Muscle of leg (tissue), 11 donors: ENCODE data around the gene ALPK3. TPM values are rescaled to one million over a fixed set of nuclear protein-coding genes. Genes with fewer than 3 reads are reported as not detected.

Source experiments
- DNase-seq: peaks from one replicate; pipeline ENCODE4 v3.0.0; 2013
- H3K27ac ChIP-seq: one replicate; pipeline ENCODE4 v1.5.1; 2013; ENCODE audit warnings: mild to moderate bottlenecking, low read length, control low read depth
- H3K27me3 ChIP-seq: one replicate; pipeline ENCODE4 v1.6.1; 2013; ENCODE audit warnings: low read length; ENCODE audit not compliant: control insufficient read depth, insufficient read depth
- H3K36me3 ChIP-seq: one replicate; pipeline ENCODE4 v1.6.1; 2013; ENCODE audit warnings: low read length; ENCODE audit not compliant: control insufficient read depth, insufficient read depth
- H3K4me1 ChIP-seq: one replicate; pipeline ENCODE4 v1.6.1; 2013; ENCODE audit warnings: low read length; ENCODE audit not compliant: control insufficient read depth, insufficient read depth
- H3K4me3 ChIP-seq: one replicate; pipeline ENCODE4 v1.5.1; 2013; ENCODE audit warnings: low read length, control low read depth
- H3K9me3 ChIP-seq: replicated peaks from 2 replicates; pipeline ENCODE4 v1.6.1; 2013; ENCODE audit warnings: low read depth, low read length; ENCODE audit not compliant: control insufficient read depth
- WGBS: methylation state at CpG from one replicate; pipeline ENCODE4 v1.1.5; 2013; ENCODE audit warnings: missing lambda C conversion rate; ENCODE audit not compliant: insufficient coverage; 5-methylcytosine and 5-hydroxymethylcytosine counted together
- polyA plus RNA-seq, 8 donors: library from polyadenylated mRNA; unstranded; fragments of 120-200 nt; gene quantifications; one replicate each; pipeline versions ENCODE4 v1.2.1 to v1.2.3, GENCODE V29; 2013; ENCODE audit warnings: inconsistent platforms in 1 of 8, low replicate concordance in 1 of 8; ENCODE audit not compliant: insufficient read length in 8 of 8, insufficient read depth in 1 of 8
- total RNA-seq: library from RNA; stranded (reverse); fragments of 120-200 nt; gene quantifications from one replicate; pipeline ENCODE4 v1.2.4, GENCODE V29; 2013

ALPK3 gene
- total and polyA plus RNA-seq, 9 donors = 35.9 to 106 (median 69.5) TPM

DNA sequence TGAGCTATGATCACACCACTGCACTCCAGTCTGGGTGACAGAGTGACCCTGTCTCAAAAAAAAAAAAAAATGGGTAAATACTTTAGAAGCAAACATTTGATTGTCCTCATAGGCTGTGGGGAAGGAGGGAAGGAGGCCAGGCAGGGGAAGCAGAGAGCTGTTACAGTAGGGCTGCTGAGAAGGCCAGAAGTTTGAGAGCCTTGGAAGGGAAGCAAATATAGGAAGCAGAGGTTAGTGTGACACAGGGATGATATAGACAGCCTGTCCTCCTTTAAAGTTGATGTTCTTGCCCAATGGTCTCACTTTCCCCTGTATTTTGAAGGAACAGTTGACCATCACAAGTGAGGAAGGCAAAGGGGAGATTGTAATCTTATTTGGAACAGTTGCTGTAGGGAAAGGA lies 5.3 kb upstream of the ALPK3 start:
- H3K27ac ChIP-seq = no peak overlapping the region
- H3K27me3 ChIP-seq = no peaks in the 10 kb centered on the region
- no peak for DNase-seq
- peaks cover 8% of the 10 kb centered on the region for H3K36me3 ChIP-seq
- peaks cover 22% of the 10 kb centered on the region for H3K4me1 ChIP-seq
- no peak overlapping the region for H3K4me3 ChIP-seq
- no peaks in the 10 kb centered on the region for H3K9me3 ChIP-seq

DNA sequence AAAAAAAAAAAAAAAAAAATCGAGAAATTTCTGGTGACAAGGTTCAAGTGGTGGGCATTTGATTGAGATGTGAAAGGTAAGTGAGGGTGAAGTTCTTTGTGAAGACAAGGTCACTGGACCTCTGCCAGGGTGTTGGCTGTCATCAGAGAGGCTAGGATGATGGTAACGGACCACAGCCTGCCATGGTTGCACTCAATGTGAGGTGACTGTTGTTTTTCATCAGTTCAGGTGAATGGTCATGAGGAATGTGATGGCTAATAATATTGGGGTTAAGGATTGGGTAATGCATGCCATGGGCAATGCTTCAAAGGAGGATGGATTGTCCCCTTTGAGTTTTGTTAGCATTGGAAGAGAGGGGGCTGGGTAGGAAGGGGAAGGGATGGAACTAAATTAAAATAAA lies 4.3 kb upstream of the ALPK3 start:
- H3K4me3 ChIP-seq = no peak overlapping the region
- DNase-seq = no peak
- peaks cover 8% of the 10 kb centered on the region for H3K36me3 ChIP-seq
- H3K9me3 ChIP-seq = no peaks in the 10 kb centered on the region
- H3K4me1 ChIP-seq = peaks cover 29% of the 10 kb centered on the region
- peaks cover 2% of the 10 kb centered on the region for H3K27me3 ChIP-seq
- no peak overlapping the region for H3K27ac ChIP-seq
- 100% methylated on average over 2 of the region's 2 CpGs for WGBS

DNA sequence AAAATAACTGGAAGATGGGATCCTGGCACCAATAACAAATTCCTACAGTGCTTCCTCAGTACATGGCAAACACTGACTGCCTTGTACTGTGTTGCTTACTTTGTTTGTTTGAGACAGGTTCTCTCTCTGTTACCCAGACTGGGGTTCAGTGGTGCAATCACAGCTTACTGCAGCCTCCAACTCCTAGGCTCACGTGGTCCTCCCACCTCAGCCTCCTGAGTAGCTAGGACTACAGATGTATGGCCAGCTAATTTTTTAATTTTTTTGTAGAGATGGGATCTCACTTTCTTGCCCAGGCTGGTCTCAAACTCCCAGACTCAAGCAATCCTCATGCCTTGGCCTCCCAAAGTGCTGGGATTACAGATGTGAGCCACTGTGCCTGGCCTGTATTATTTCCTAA lies 3.7 kb upstream of the ALPK3 start:
- DNase-seq = no peak
- WGBS = no CpG with 5 or more reads among the region's 1 CpG
- peaks cover 2% of the 10 kb centered on the region for H3K27me3 ChIP-seq
- H3K4me1 ChIP-seq = peaks cover 34% of the 10 kb centered on the region
- no peak overlapping the region for H3K4me3 ChIP-seq
- peaks cover 8% of the 10 kb centered on the region for H3K36me3 ChIP-seq
- no peak overlapping the region for H3K27ac ChIP-seq
- H3K9me3 ChIP-seq = no peaks in the 10 kb centered on the region

DNA sequence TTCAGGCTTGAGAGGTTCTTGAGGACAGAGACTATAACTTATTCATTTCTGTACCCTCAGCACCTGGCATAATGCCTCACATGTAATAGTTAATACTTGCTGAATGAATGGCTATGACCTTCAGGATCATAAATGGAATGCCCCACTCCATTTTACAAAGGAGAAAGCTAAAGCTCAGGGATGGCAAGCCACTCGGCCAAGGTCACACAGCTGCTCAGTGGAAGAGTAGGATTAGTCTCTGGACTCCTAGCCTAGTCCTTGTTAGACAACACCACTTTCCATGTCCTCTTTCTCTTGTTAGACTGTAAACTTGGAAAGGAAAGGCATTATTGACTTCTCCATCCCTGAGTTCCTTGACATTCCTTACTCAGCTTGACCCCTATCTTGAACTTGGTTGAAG lies 3.2 kb upstream of the ALPK3 start:
- no peak for DNase-seq
- Histone ChIP-seq H3K27me3 (peaks cover 2% of the 10 kb centered on the region), H3K4me3 (no peak overlapping the region), H3K4me1 (peaks cover 39% of the 10 kb centered on the region), H3K9me3 (no peaks in the 10 kb centered on the region), H3K36me3 (peaks cover 6% of the 10 kb centered on the region), H3K27ac (no peak overlapping the region)
- WGBS = no CpG with 5 or more reads among the region's 1 CpG

DNA sequence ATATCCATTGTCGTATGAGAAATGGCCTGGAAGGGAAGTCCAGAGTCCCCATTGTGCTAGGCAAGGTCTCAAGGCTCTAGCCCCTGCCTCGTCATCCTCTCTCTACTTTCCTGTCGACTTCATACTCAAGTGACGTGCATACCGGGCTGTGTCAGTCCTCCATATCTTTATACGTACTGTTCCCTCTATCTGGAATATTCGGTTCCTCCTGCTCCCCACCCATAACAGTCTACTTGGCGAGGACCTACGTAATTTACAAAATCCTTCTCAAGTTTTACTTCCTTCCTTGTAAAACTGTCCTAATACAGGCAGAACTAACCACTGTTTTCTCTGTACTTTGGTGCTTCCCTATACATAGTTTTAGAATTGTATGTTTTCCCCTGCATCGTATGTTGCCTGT lies 2.2 kb upstream of the ALPK3 start:
- H3K36me3 ChIP-seq = peaks cover 10% of the 10 kb centered on the region
- WGBS = 65% methylated on average over 9 of the region's 10 CpGs
- no peak overlapping the region for H3K4me3 ChIP-seq
- no peaks in the 10 kb centered on the region for H3K9me3 ChIP-seq
- H3K27me3 ChIP-seq = peaks cover 2% of the 10 kb centered on the region
- DNase-seq = no peak
- no peak overlapping the region for H3K27ac ChIP-seq
- H3K4me1 ChIP-seq = peaks cover 46% of the 10 kb centered on the region

DNA sequence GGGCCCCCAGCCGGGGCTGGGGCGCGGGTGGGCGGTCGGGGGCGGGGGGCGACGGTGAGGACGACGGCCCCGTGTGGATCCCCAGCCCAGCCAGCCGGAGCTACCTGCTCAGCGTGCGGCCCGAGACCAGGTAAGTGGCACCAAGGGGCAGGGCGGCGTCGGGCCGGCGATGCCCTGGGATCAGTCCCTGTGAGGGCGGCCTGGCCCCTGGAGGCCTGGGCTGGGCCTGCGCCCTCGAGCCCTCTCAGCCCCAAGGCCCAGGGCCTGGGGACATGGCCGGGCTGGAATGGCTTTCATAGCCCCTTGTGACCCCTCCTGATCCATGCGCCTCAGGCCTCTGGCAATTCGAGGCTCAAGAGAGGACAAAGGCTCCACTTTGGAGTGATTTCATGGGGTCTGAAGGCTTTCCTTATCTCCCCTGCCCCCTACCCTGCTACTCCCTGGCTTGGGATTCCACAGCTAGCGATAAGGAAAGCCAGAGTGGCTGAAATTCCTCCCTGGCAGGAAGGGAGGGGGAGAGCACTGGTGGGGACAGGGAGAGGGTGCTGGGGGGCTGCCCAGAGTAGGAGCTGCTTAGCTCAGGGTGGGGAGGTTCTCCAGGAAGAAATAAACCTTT lies 418 bp downstream of the ALPK3 start:
- peaks cover 23% of the 10 kb centered on the region for H3K36me3 ChIP-seq
- no peaks in the 10 kb centered on the region for H3K9me3 ChIP-seq
- WGBS = 9% methylated on average over 23 of the region's 27 CpGs
- peak overlapping the region; percentile 75 for H3K4me3 ChIP-seq
- peaks cover 59% of the 10 kb centered on the region for H3K4me1 ChIP-seq
- H3K27me3 ChIP-seq = peaks cover 2% of the 10 kb centered on the region
- no peak for DNase-seq
- peak overlapping the region; percentile 96 for H3K27ac ChIP-seq

DNA sequence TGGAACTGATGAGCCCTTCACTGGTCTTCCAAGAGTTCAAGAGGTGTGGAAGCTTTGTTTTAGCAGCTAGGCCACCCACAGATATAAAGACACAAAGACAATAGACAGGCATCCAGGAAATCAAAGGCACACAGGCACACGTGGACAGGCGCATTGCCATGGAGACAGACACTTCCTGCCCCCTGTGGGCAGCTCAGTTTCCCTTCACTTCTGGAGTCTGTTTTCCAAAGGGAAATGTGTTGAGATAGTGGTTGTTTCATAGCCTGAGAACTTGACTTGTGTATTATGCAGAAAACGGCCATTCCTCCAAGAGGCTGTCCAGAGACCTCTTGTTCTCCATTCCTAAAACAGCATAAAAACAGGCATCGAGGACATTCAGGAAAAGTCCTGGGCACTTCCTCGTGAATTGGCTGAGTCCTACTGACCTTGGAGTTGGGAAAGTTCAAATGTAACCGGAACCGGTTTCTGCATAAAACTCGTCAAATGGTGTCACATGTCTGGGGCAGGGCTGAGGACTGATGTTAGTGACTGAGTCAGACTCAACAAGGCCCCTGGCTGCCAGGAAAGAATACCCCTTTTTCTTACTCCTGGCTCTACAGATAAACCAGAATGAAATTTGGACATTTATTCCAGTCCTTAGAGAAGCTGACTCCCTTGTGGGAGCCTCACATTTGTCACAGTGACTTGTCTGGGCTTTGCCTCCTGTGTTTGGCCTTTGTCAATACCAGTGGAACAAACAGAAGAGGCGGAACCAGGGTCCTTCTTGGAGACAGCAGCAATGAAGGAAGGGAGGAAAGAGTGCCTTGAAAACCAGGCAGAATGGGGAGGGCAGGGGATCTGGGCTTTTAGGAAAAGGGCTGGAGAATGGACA lies 1.3 kb downstream of the ALPK3 start:
- Histone ChIP-seq H3K27ac (peak overlapping the region; percentile 96), H3K4me1 (peaks cover 68% of the 10 kb centered on the region), H3K4me3 (peak overlapping the region; percentile 75), H3K36me3 (peaks cover 32% of the 10 kb centered on the region), H3K27me3 (peaks cover 2% of the 10 kb centered on the region), H3K9me3 (no peaks in the 10 kb centered on the region)
- 60% methylated on average over 8 of the region's 9 CpGs for WGBS
- DNase-seq = peak; percentile 63

DNA sequence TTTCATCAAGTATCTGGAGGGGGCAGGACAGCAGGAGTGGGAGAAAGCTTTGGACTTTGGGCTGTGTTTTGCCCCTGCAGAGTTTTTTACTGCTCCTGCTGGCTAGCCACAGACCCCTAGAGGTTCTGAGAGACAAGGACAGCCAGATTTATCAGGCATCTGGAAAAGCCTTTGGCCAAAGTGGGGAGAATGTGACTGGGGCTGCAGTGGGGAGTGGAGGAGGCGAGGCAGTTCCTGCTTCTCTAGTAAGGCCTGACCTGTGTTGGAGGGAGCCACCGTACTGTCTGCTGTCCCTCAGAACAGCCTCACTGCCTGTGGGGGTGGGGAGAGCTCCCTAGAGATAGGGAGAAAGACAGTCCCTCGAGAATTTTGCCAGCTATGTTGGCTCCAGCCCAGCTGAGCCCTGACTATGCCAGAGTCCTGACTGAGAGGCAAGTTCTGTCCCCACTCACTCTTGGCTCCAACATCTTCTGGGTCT lies 2.2 kb downstream of the ALPK3 start:
- DNase-seq = peak; percentile 69
- H3K4me1 ChIP-seq = peaks cover 75% of the 10 kb centered on the region

DNA sequence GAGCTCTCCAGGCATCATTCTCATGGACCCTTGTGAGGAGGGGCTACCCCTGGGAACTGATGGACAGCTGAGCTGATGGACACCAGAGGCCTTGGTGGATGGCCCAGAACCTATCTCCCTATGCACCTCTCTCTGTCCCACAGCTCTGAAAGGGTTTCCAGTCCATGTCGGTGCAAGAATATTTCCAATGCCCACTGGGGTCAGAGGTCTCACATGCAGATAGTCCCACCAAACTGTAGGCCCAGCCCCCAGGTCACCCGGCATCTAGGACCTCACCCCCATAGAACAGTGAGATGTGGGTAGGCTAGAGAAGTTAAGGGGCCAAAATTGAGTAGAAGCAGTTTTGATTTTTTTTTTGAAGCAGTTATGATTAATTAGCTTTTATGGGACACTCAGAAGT lies 2.6 kb downstream of the ALPK3 start:
- Histone ChIP-seq H3K36me3 (peaks cover 40% of the 10 kb centered on the region), H3K27me3 (peaks cover 2% of the 10 kb centered on the region), H3K9me3 (no peaks in the 10 kb centered on the region), H3K27ac (peak overlapping the region; percentile 96), H3K4me3 (peak overlapping the region; percentile 75), H3K4me1 (peaks cover 79% of the 10 kb centered on the region)
- WGBS = 67% methylated on average over 1 of the region's 2 CpGs
- DNase-seq = no peak

More for the DNA sequence above, 2.2 kb downstream of the ALPK3 start:
- Histone ChIP-seq H3K27me3 (peaks cover 2% of the 10 kb centered on the region), H3K36me3 (peaks cover 35% of the 10 kb centered on the region), H3K4me3 (peak overlapping the region; percentile 75), H3K9me3 (no peaks in the 10 kb centered on the region), H3K27ac (peak overlapping the region; percentile 96)
- WGBS = 64% methylated on average over 3 of the region's 3 CpGs

DNA sequence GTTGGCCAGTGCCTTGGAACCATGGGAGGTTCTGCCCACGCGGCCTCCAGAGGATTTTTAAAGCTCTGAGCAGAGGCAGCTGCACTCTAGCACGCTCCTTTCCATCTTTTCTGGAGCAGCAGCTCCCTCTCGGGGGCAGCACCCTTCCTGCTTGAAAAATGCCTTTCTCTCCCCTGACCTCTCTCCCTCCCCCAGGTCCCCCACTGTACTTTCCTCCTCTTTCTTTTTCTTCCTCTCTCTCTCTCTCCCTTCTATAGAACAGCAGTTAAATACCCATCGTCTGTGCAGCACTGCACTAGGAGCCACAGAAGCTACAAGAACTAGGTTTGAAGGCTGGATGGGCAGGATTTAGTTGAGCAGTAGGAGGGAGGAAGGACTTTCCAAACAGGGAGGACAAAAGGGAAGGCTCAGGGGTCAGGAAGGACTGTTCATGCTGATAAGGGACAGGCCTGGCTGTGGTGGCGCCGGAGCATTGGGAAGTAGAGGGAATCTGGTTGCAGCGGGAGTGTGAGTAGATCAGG lies 4.4 kb downstream of the ALPK3 start:
- H3K4me3 ChIP-seq = no peak overlapping the region
- 62% methylated on average over 6 of the region's 8 CpGs for WGBS

More for the DNA sequence above, 4.4 kb downstream of the ALPK3 start:
- Histone ChIP-seq H3K36me3 (peaks cover 48% of the 10 kb centered on the region), H3K27ac (peak overlapping the region; percentile 96), H3K4me1 (peaks cover 93% of the 10 kb centered on the region), H3K27me3 (peaks cover 2% of the 10 kb centered on the region), H3K9me3 (no peaks in the 10 kb centered on the region)
- DNase-seq = peak; percentile 43
